Endothelial cell (in vitro differentiated cells): Measurements from ENCODE around the gene ITPR2. TPM values are rescaled to one million over a fixed set of nuclear protein-coding genes. Genes with fewer than 3 reads are reported as not detected.

Experiments used
- DNase-seq: peaks from one replicate; pipeline ENCODE4 v3.0.0; 2021; ENCODE audit warnings: low spot score
- H3K27ac Mint-ChIP-seq: one replicate; pipeline ENCODE4 v1.8.0; 2021; ENCODE audit warnings: mixed read lengths, inconsistent platforms; ENCODE audit not compliant: unreplicated experiment
- H3K27me3 Mint-ChIP-seq: one replicate; pipeline ENCODE4 v1.8.0; 2021; ENCODE audit warnings: mild to moderate bottlenecking, moderate library complexity, mixed read lengths, inconsistent platforms; ENCODE audit not compliant: unreplicated experiment
- H3K36me3 Mint-ChIP-seq: one replicate; pipeline ENCODE4 v1.8.0; 2021; ENCODE audit warnings: mild to moderate bottlenecking, low read depth, mixed read lengths, inconsistent platforms; ENCODE audit not compliant: unreplicated experiment
- H3K4me1 Mint-ChIP-seq: one replicate; pipeline ENCODE4 v1.8.0; 2021; ENCODE audit warnings: mild to moderate bottlenecking, mixed read lengths, inconsistent platforms; ENCODE audit not compliant: unreplicated experiment
- H3K4me3 Mint-ChIP-seq: one replicate; pipeline ENCODE4 v1.8.0; 2021; ENCODE audit warnings: mild to moderate bottlenecking, mixed read lengths, inconsistent platforms; ENCODE audit not compliant: unreplicated experiment
- H3K9me3 Mint-ChIP-seq: one replicate; pipeline ENCODE4 v1.8.0; 2021; ENCODE audit warnings: mixed read lengths, inconsistent platforms; ENCODE audit not compliant: unreplicated experiment
- total RNA-seq: library from RNA; stranded (reverse); fragmentation: NEBNext Ultra II Directional; extraction: Animal tissue kit (Norgen Biotek cat#: 25700); gene quantifications from one replicate; pipeline ENCODE4 v1.2.1, GENCODE V29; 2021; ENCODE audit not compliant: unreplicated experiment
- TF ChIP-seq, protein P1 (sequence below): fragments of 200-600 bp; sonication (generic); IDR thresholded peaks from one replicate; pipeline ENCODE4 v1.5.0; 2021; ENCODE audit warnings: antibody characterized with exemption; ENCODE audit not compliant: unreplicated experiment

Gene ITPR2
- total RNA-seq, 1 donor from 2014 or later = 33.8 TPM

DNA sequence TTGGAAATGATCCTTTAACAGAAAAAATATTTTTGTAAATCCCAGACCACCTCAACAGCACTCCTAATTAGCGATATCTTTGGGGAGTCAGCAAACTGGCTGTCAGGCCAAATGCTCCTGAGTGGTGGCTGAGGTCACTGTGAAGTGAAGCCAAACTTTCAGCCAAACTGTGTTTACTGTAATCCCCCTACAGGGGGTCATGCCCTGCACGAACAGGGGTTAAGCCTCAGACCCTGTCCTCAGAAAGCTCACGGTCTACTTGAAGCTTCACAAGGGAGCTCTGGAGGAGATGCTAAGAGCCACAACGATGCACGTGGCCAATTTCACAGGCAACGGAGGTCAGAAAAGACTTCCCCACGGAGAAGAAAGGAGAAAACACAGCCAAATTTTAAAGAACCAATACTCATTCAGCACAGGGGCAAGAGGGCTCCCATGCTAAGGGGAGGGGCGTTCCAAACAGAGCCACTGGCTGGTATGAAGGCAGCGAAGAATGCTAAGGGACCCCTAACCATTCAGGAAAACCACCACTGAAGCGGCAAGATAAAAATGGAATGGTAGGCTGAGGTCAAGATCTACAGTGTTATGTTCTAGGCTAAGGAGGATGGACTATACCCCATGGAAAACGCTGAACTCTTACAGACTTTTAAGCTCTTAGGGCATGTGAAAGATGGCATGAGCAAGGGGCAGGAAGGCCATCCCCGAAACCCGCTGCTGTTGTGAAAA, 105.4 kb downstream of the ITPR2 start:
- H3K36me3 Mint-ChIP-seq = no peaks in the 10 kb centered on the region

DNA sequence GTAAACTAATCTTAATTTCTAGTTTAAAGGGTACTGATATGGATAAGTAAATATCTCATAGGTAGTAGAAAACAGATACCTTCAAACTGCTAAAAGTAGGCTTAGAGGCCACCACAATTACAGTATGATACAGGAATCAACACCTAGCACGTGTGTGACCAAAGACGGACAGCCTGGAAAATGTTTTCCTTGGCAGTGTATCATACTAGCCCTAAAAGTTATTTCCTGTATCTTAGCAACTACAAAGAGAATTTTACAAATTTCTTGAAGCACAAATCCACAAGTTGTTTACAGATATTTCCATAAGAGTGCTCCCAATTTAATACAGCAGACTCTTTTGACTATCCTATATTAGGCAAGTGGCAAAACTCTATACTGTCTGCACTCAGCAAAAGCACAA, 106.0 kb downstream of the ITPR2 start:
- Mint-ChIP-seq H3K36me3 (no peaks in the 10 kb centered on the region), H3K27ac (no peak overlapping the region), H3K4me1 (no peaks in the 10 kb centered on the region), H3K4me3 (no peak overlapping the region), H3K9me3 (no peaks in the 10 kb centered on the region), H3K27me3 (peaks cover 2% of the 10 kb centered on the region)
- TF ChIP-seq, protein P1, sequence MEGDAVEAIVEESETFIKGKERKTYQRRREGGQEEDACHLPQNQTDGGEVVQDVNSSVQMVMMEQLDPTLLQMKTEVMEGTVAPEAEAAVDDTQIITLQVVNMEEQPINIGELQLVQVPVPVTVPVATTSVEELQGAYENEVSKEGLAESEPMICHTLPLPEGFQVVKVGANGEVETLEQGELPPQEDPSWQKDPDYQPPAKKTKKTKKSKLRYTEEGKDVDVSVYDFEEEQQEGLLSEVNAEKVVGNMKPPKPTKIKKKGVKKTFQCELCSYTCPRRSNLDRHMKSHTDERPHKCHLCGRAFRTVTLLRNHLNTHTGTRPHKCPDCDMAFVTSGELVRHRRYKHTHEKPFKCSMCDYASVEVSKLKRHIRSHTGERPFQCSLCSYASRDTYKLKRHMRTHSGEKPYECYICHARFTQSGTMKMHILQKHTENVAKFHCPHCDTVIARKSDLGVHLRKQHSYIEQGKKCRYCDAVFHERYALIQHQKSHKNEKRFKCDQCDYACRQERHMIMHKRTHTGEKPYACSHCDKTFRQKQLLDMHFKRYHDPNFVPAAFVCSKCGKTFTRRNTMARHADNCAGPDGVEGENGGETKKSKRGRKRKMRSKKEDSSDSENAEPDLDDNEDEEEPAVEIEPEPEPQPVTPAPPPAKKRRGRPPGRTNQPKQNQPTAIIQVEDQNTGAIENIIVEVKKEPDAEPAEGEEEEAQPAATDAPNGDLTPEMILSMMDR = no peak
- DNase-seq = no peak

More for the DNA sequence above, 105.4 kb downstream of the ITPR2 start:
- TF ChIP-seq, protein P1 = no peak
- no peak overlapping the region for H3K4me3 Mint-ChIP-seq
- H3K27me3 Mint-ChIP-seq = peaks cover 2% of the 10 kb centered on the region
- H3K9me3 Mint-ChIP-seq = no peaks in the 10 kb centered on the region
- no peak overlapping the region for H3K27ac Mint-ChIP-seq
- H3K4me1 Mint-ChIP-seq = no peaks in the 10 kb centered on the region
- DNase-seq = no peak

DNA sequence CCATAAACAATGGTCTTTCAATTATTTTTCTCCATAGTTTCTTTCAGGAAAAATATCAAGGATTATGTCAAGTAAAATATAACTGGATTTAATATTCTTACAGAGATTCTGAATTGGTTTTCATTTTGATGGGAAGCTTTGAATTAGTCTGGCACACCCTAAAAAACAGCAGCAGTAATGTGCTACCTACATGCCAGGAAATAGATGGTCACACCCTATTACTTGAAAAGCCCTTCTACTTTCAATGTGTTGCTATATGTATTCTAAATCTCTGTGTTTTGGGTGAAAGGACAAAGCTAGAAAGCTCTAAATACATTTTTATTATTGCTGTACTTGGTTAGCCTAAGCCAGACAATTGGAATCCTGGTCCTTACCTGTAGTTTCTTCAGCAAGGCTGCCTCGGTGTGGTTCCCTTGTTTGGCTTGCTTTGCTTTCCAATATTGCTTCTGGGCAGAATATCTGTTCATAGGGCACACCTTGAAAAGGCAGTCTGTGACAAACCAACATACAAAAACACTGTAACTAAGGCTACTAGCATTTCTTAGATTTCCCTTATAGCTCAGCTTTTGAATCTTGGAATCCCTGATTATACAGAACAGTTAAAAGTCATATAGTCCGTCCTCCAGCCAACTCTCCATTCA, 107.6 kb downstream of the ITPR2 start:
- Mint-ChIP-seq H3K27ac (no peak overlapping the region), H3K27me3 (no peaks in the 10 kb centered on the region), H3K4me3 (no peak overlapping the region), H3K4me1 (no peaks in the 10 kb centered on the region), H3K36me3 (no peaks in the 10 kb centered on the region), H3K9me3 (no peaks in the 10 kb centered on the region)
- TF ChIP-seq, protein P1 = no peak
- DNase-seq = no peak

DNA sequence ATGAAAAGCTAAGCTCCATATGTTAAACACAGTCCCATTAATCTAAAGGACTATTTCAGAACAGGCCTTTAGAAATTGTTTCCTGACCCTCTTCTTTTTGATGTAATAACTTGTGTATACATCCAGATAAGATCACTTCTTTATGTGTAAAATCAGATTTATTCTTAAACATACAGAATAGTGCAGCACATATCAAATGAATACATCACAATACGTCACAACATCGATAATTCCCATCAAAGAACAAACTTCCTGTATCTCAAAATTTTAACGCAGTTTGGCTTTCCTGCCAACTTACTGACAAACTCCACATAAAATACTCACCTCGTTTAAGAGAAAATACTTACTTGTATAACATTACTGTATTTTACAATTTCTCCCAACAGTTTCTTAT, 108.7 kb downstream of the ITPR2 start:
- Mint-ChIP-seq H3K4me3 (no peak overlapping the region), H3K27ac (no peak overlapping the region), H3K9me3 (no peaks in the 10 kb centered on the region), H3K4me1 (no peaks in the 10 kb centered on the region), H3K27me3 (no peaks in the 10 kb centered on the region), H3K36me3 (no peaks in the 10 kb centered on the region)
- TF ChIP-seq, protein P1 = no peak
- no peak for DNase-seq
